Activated naive CD4-positive, alpha-beta T cell treated with anti-CD3 and anti-CD28 coated beads, Interleukin-2, amount 50 U/mL, for 72 hours (primary cell): ENCODE measurements around the gene RLN1. TPM values are rescaled to one million over a fixed set of nuclear protein-coding genes. Genes with fewer than 3 reads are reported as not detected.
A peak's percentile ranks its signal among the peaks of the same experiment; 100 is the strongest.
"Not testable (repeated sequence)": the region's sequence is repeated elsewhere in the genome, so short reads cannot be mapped to it uniquely, and the experiment has no call there.

Experiments used
- ATAC-seq, 2 donors: fragments of 150-1000 bp; cut with Tn5 transposase; 2 replicates each; pipeline ENCODE4 v1.10.0; 2021; ENCODE audit warnings: mild to moderate bottlenecking in 2 of 2, moderate library complexity in 2 of 2
- DNase-seq, 2 donors: peaks; one replicate each; pipeline ENCODE4 v3.0.0; 2021 to 2022; ENCODE audit warnings: low spot score in 2 of 2
- H3K27ac Mint-ChIP-seq, 2 donors: one replicate each; pipeline ENCODE4 v1.8.0; 2022; ENCODE audit warnings: mild to moderate bottlenecking in 2 of 2, mixed read lengths in 2 of 2
- H3K36me3 Mint-ChIP-seq, 2 donors: one replicate each; pipeline ENCODE4 v1.8.0; 2022; ENCODE audit warnings: mixed read lengths in 2 of 2
- H3K9me3 Mint-ChIP-seq, 2 donors: one replicate each; pipeline ENCODE4 v1.8.0; 2022; ENCODE audit warnings: mixed read lengths in 2 of 2
- total RNA-seq, 2 donors: library from RNA; stranded (reverse); gene quantifications; one replicate each; pipeline ENCODE4 v1.2.3, GENCODE V29; 2022

Gene RLN1
- total RNA-seq, result 1 to 10 TPM; 1.7 to 2.5 TPM

GRCh38 chr9:5338992-5339981 is at the start of gene RLN1:
TSS of gene RLN1 (minus strand) at chr9:5339876. CDS start at chr9:5339746, 130 bp downstream.
- H3K9me3 Mint-ChIP-seq, H3K36me3 Mint-ChIP-seq: not testable (repeated sequence)
- H3K27ac Mint-ChIP-seq, result peak within 1 kb of the TSS in 1 of 2 donors; percentile 77
- ATAC-seq, result peak; percentile 99 to 100
- DNase-seq, result peak in 1 of 2 donors; percentile 22

- DNase-seq (peak in 1 of 2 donors; percentile 25), ATAC-seq (peak; percentile 87 to 96)
- Mint-ChIP-seq H3K9me3 (no peaks in the 10 kb centered on the region), H3K27ac (peak overlapping the region; percentile 17 to 72), H3K36me3 (no peaks in the 10 kb centered on the region)
These were observed 49.5 kb upstream of the RLN1 start for GRCh38 chr9:5389109-5389732.

- no peak for ATAC-seq
- peak overlapping the region in 1 of 2 donors; percentile 72 for H3K27ac Mint-ChIP-seq
- no peaks in the 10 kb centered on the region for H3K9me3 Mint-ChIP-seq
These were observed 48.5 kb upstream of the RLN1 start for GRCh38 chr9:5388026-5388819.

GRCh38 chr9:5384436-5384835 is 44.8 kb upstream of the RLN1 start:
- no peak overlapping the region for H3K27ac Mint-ChIP-seq
- H3K9me3 Mint-ChIP-seq, result peaks cover 0 to 7% of the 10 kb centered on the region in 2 donors
- DNase-seq (no peak), ATAC-seq (no peak)
- H3K36me3 Mint-ChIP-seq, result peaks cover 11 to 32% of the 10 kb centered on the region in 2 donors

More at GRCh38 chr9:5388026-5388819, 48.5 kb upstream of the RLN1 start:
- no peak for DNase-seq
- H3K36me3 Mint-ChIP-seq, result peaks cover 0 to 5% of the 10 kb centered on the region in 2 donors

- Mint-ChIP-seq H3K27ac (peak overlapping the region; percentile 7 to 61), H3K9me3 (peaks cover 0 to 7% of the 10 kb centered on the region in 2 donors), H3K36me3 (peaks cover 11 to 32% of the 10 kb centered on the region in 2 donors)
- DNase-seq (no peak), ATAC-seq (no peak)
These were observed 42.8 kb upstream of the RLN1 start for GRCh38 chr9:5382479-5382878.

GRCh38 chr9:5375790-5376477 is 36.3 kb upstream of the RLN1 start:
- Mint-ChIP-seq H3K27ac (peak overlapping the region in 1 of 2 donors; percentile 73), H3K36me3 (peaks cover 9 to 30% of the 10 kb centered on the region in 2 donors), H3K9me3 (peaks cover 4 to 10% of the 10 kb centered on the region in 2 donors)
- peak; percentile 5 to 86 for ATAC-seq
- no peak for DNase-seq

GRCh38 chr9:5375091-5375490 is 35.4 kb upstream of the RLN1 start:
- DNase-seq (peak in 1 of 2 donors; percentile 22), ATAC-seq (peak; percentile 52 to 77)
- H3K27ac Mint-ChIP-seq, result peak overlapping the region; percentile 40 to 73
- H3K9me3 Mint-ChIP-seq, result peaks cover 4 to 10% of the 10 kb centered on the region in 2 donors
- peaks cover 6 to 24% of the 10 kb centered on the region in 2 donors for H3K36me3 Mint-ChIP-seq

GRCh38 chr9:5364294-5365024 is 24.8 kb upstream of the RLN1 start:
- no peak for DNase-seq
- peak; percentile 83 to 97 for ATAC-seq
- Mint-ChIP-seq H3K36me3 (peaks cover 0 to 47% of the 10 kb centered on the region in 2 donors), H3K27ac (peak overlapping the region; percentile 3 to 52), H3K9me3 (peaks cover 0 to 11% of the 10 kb centered on the region in 2 donors)

- ATAC-seq (no peak), DNase-seq (no peak)
- Mint-ChIP-seq H3K9me3 (peaks cover 0 to 11% of the 10 kb centered on the region in 2 donors), H3K27ac (no peak overlapping the region), H3K36me3 (peaks cover 4 to 47% of the 10 kb centered on the region in 2 donors)
These were observed 21.8 kb upstream of the RLN1 start for GRCh38 chr9:5361326-5362010.

GRCh38 chr9:5360341-5360740 is 20.7 kb upstream of the RLN1 start:
- peaks cover 4 to 44% of the 10 kb centered on the region in 2 donors for H3K36me3 Mint-ChIP-seq

GRCh38 chr9:5357431-5358105 is 17.9 kb upstream of the RLN1 start:
- H3K36me3 Mint-ChIP-seq, result peaks cover 4 to 36% of the 10 kb centered on the region in 2 donors
- H3K27ac Mint-ChIP-seq, result no peak overlapping the region
- ATAC-seq, result no peak
- H3K9me3 Mint-ChIP-seq, result peaks cover 0 to 15% of the 10 kb centered on the region in 2 donors
- DNase-seq, result no peak

More at GRCh38 chr9:5360341-5360740, 20.7 kb upstream of the RLN1 start:
- H3K27ac Mint-ChIP-seq, result no peak overlapping the region
- peaks cover 0 to 11% of the 10 kb centered on the region in 2 donors for H3K9me3 Mint-ChIP-seq
- ATAC-seq, result no peak
- no peak for DNase-seq

GRCh38 chr9:5355817-5356216 is 16.1 kb upstream of the RLN1 start:
- DNase-seq (no peak), ATAC-seq (no peak)
- H3K9me3 Mint-ChIP-seq, result peaks cover 0 to 11% of the 10 kb centered on the region in 2 donors
- H3K36me3 Mint-ChIP-seq, result peaks cover 4 to 28% of the 10 kb centered on the region in 2 donors
- no peak overlapping the region for H3K27ac Mint-ChIP-seq

- DNase-seq (no peak), ATAC-seq (no peak)
- Mint-ChIP-seq H3K27ac (no peak overlapping the region), H3K36me3 (peaks cover 4 to 27% of the 10 kb centered on the region in 2 donors), H3K9me3 (peaks cover 0 to 13% of the 10 kb centered on the region in 2 donors)
These were observed 15.6 kb upstream of the RLN1 start for GRCh38 chr9:5355226-5355625.

- DNase-seq, result no peak
- ATAC-seq, result no peak
- H3K9me3 Mint-ChIP-seq, result peaks cover 0 to 19% of the 10 kb centered on the region in 2 donors
- peaks cover 4 to 34% of the 10 kb centered on the region in 2 donors for H3K36me3 Mint-ChIP-seq
- H3K27ac Mint-ChIP-seq, result peak overlapping the region in 1 of 2 donors; percentile 29
These were observed 14.5 kb upstream of the RLN1 start for GRCh38 chr9:5354184-5354583.
